T1000 (cell line): ENCODE results near the gene CADM4.
A peak's percentile ranks its signal among the peaks of the same experiment; 100 is the strongest.
"Not testable (repeated sequence)": the region's sequence is repeated elsewhere in the genome, so short reads cannot be mapped to it uniquely, and the experiment has no call there.

Source experiments
- DNase-seq: peaks from one replicate; lab custom pipeline; 2025; ENCODE audit warnings: mixed read lengths; lab: John Stamatoyannopoulos, UW

The CADM4 gene

DNA sequence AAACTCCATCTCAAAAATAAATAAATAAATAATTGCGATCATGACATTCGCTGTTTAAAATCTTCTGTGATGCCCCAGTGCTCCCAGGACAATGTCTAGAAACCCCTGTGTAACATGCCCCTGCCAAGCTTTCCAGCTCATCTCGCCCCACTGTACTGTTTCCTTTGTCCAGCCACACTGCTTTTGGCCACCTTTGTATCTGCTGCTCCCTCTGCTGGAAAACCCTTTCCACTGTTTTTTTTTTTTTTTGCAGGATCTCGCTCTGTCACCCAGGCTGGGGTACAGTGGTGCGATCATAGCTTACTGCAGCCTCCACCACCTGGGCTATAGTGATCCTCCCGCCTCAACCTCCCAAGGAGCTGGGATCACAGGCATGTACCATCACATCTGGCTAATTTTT, 22.8 kb upstream of the CADM4 start:
- no peak for DNase-seq

DNA sequence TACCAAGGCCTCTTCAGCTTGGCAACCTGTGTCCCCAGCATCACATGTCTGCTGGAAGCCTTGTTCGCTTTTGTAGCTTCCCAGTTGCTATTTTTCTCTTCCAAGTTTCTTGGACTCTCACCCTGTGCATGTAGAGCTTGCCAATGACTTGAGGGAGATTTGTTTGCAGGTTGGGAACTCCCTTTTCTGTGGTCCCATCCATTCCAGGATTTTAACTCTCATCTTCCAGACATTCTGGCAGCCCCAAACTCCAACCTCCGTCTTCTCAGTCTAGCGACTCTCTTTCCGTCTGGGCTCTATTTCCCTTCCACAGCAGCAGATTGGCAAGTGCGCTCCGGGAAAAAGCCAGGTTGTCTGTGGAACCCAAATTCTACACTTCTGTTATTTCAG, 21.3 kb upstream of the CADM4 start:
- no peak for DNase-seq

DNA sequence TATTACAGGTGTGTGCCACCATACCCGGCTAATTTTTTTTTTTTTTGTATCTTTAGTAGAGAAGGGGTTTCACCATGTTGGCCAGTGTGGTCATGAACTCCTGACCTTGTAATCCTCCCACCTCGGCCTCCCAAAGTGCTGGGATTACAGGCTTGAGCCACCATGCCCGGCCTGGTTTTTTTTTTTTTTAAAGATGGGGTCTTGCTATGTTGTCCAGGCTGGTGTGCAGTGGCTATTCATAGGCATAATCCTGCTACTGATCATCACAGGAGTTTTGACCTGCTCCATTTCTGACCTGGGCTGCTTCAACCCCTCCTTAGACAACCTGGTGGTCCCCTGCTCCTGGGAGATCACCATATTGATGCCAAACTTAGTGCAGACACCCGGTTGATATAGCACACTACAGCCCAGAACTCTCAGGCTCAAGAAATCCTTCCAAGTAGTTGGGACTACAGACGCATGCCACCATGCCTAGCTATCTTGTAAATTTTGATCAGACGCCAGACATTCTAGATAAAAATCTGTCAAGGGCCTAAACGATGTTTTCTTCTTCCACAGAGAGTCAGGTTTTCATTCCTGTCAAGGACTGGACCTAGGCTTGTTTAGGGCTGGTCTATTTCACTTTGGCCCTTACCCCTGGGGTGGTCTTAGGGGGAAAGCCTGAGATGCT, 20.8 kb upstream of the CADM4 start:
- no peak for DNase-seq

DNA sequence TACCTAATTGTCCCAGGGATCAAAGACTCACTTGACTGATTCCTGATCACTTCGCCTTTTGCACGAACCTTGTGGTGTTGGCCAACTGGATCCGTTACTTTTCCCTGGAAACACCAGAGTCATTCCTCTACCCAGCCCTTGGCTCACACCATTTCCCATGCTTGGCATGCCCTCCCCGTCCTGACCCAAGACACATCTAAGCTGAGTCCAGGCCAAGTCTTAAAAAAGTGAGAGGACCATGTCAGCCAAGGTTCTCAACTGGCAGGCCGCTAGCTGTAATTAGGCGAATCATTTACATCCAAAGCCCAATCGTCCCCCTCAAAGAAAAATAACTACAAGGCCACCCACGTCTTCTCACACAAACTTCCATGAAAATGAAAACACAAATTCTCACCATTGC, 18.8 kb upstream of the CADM4 start:
- DNase-seq: no peak

DNA sequence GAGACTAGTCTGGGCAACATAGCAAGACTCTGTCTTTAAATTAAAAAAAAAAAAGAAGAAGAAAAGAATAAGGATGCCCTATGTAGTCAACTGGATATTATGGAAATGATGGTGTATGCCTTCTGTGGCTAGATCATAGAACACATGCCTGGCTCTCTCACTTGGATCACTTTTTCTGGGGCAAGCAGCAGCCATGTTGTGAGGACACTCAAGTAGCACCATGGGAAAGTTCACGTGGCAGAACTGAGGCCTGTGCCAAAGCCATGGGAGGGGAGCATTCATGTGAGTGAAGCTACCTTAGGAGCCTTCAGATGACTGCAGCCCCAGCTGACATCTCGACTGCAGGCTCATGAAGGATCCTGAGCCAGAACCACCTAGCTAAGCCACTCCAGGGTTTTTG, 18.4 kb upstream of the CADM4 start:
- no peak for DNase-seq

DNA sequence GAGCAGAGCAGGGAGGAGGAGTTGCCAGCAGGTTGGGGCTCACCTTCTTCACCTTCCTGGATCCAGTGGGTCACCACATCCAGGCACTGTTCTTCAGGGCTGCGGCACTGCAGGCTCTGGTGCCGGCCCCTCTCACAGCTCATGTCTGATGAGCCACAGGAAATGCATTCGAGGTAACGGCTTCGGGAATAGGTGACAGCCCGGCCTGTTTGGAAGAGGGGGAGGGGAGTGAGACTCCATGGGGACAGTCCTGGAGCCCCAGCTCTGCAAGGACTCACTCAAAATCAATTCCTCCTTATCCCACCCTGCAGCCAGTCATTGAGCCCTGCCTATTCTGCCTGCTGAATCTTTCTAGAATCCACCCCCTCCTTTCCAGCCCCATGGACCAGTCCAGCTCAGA, 16.8 kb upstream of the CADM4 start:
- DNase-seq: no peak

DNA sequence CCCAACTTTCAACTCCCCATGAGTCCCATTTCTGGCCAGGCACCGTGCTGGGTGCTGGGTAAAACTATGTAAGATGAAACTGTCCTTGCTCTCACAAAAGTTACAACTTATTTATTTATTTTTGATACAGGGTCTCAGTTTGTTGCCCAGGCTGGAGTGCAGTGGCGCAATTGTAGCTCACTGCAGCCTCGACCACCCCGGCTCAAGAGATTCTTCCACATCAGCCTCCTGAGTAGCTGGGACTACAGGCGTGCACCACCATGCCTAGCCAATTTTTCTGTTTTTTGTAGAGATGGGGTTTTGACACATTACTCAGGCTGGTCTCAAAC, 12.9 kb upstream of the CADM4 start:
- DNase-seq: no peak

DNA sequence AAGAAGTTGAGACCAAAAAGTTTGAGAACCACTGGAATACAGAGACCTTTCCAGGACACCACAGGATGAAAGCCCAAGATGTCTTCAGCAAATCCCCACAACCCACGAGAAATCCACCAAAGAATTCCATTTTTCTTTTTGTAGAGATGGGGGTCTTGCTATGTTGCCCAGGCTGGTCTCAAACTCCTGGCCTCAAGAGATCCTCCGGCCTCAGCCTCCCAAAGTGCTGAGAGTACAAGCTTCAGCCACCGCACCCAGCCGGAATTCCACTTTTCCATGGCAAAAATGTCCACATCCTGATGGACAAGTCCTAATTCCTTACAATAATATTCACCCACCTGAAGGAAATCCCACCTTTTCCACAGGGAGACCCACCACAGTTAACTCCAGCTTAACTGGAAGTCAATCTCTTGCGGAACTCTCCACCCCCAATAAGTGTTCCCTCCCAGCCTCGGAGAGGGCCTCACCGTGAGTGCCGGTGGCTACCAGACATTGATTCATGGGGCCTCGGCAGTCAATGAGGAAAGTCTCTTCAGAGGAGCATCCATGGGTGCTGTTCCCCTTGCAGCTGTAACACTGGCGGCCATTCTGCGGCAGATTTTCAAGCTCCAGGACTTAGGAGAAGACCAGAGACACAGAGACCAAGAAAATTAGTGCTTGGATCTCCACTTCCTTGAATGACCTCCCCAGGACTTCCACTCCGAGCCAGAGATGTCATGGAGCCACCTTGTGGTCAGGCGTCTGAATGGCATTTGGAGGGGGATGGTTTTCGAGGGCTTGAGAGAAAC, 12.3 kb upstream of the CADM4 start:
- peak; percentile 9 for DNase-seq

DNA sequence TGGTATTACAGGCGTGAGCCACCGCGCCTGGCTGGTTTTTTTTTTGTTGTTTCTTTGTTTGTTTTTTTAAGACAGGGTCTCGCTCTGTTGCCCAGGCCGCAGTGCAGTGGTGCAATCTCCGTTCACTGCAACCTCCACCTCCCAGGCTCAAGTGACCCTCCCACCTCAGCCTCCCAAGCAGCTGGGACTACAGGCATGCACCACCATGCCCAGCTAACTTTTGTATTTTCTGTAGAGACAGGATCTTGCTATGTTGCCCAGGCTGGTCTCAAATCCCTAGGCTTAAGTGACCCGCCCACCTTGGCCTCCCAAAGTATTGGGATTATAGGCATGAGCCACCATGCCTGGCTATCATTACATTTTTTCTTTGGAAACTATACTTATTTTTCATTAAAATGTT, 10.6 kb upstream of the CADM4 start:
- DNase-seq: not testable (repeated sequence)

DNA sequence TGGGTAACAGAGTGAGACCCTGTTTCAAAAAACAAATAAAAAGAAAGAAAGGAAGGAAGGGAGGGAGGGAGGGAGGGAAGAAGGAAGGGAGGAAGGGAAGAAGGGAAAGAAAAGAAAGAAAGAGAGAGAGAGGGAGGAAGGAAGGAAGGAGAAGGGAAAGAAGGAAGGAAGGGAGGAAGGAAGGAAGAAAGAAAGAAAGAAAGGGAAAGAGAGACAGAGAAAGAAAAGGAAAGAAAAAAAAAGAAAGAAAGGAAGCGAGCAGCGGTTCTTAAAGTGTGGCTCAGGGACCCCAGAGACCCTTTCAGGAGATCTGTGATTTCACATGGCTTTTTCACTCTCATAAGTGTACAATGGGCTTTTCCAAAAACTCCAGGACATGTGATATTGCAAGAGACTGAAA, 9.9 kb upstream of the CADM4 start:
- DNase-seq: no peak

DNA sequence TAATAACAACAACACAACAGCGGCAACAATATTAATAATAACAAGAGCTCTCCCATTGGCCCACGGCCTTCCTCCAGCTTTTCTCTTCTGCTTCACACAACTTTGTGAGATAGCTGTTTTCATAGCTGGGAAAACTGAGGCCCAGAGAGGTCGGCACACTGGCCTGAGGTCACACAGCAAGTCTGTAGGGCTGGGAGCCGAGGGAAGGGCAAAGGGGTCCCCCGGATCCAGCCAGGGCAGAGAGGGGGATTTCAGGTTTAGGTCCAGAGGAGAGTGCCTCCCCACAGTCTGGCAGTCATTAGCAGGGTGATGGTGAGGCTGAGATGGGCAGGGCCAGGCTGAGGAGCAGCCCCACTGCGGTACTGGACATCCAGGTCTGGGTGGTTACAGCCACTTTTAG, 9.0 kb upstream of the CADM4 start:
- no peak for DNase-seq

DNA sequence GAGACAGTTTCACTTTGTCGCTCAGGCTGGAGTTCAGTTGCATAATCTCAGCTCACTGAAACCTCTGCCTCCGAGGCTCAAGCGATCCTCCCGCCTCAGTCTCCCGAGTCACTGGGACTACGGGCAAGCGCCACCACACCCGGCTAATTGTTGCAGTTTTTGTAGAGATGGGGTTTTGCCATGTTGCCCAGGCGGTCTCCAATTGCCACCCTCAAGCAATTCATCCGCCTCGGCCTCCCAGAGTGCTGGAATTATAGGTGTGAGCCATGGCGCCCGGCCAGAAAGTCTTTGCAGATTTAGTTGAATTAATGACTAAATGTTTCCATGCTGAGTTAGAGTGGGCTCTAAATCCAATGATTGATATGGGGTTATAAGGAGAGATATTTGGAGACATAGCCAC, 4.5 kb upstream of the CADM4 start:
- no peak for DNase-seq

DNA sequence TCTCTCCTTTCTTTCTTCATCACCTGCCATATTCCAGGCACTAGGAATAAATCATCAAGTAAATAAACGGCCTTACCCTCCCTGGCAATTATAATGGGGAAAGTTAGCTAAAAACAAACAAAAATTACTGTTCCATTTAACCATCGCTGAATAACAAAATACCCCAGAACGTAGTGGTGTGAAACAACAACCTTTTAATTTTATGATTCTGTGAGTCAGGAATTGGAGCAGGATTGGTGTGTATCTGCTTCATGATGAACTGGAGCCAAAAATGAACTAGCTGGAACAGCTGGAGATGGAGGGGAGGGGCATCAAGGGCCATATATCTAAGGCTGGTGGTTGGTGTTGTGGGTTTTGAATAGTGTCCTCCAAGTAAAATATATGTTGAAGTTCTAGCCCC, 3.7 kb upstream of the CADM4 start:
- no peak for DNase-seq

DNA sequence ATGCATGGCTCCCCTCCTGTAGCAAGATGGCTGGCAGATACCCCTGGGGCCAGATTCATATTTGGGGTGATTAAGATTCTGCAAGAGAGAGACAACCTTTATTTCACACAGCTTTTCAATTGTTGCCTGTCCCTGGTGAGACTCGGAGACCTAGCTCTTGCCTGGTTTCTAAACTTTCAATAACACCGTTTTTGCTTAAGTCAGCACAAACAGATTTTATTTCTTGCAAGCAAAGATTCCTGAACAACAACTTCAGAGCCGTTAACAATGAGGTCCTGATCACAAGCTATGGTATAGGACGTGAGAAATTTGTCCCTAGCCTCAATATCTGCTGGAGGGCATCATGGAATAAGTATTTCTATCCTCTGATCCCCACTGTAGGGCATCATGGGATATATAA, 2.9 kb upstream of the CADM4 start:
- DNase-seq: no peak

DNA sequence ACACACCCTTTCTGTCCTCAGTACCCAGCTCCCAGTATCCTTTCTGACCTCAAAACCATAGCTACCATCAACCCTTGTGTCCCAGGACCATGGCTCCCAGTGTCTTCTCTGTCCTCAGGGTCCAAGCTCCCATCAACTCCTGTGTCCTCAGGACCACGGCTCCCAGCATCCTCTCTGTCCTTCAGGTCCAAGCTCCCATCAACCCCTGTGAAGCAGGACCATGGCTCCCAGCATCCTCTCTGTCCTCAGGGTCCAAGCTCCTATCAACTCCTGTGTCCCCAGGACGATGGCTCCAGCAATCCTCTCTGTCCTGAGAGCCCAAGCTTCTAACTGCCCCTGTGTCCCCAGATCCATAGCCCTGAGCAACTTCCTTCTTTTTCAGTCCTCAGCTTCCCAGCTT, 1.7 kb upstream of the CADM4 start:
- DNase-seq: no peak

DNA sequence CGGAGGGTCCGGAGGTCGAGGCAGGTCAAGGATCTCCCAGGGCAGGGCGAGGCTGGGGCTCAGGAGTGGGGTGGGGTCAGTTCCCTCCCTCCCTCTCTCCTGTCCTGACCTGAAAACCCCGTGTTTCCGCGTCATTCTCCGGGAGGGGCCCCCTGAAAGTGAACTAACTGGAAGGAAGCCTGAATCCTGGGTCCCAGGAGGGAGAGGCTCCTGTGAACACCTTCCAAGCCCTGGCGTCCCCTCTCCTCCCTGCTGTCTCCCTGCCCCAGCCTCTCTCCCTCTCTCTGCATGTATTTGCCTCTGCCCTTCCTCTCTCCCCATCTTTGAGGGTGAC, 741 bp upstream of the CADM4 start:
- DNase-seq: no peak

DNA sequence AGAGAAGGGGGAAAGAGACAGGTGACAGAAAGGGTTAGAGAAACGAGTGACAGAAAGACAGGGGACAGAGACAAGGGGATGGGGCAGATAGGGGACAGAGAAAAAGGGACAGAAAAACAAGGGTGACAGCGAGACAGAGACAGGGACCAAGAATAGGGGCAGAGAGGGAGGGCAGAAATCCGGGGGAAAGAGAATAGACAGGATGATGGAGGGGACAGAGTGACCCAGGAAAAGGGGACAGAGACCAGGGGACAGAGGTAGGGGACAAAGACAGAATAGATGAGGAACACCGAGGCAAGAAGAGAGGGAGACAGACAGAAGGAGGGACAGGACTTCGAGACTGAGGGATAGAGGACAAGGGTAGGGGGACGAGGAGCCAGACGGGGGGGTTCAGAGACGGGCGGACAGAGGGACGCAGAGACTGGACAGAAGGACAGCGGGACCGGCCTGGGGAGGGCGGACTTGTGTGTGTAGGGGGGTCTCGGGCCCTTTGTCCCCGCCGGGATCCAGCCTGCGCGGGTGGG, 593 bp downstream of the CADM4 start:
- no peak for DNase-seq

DNA sequence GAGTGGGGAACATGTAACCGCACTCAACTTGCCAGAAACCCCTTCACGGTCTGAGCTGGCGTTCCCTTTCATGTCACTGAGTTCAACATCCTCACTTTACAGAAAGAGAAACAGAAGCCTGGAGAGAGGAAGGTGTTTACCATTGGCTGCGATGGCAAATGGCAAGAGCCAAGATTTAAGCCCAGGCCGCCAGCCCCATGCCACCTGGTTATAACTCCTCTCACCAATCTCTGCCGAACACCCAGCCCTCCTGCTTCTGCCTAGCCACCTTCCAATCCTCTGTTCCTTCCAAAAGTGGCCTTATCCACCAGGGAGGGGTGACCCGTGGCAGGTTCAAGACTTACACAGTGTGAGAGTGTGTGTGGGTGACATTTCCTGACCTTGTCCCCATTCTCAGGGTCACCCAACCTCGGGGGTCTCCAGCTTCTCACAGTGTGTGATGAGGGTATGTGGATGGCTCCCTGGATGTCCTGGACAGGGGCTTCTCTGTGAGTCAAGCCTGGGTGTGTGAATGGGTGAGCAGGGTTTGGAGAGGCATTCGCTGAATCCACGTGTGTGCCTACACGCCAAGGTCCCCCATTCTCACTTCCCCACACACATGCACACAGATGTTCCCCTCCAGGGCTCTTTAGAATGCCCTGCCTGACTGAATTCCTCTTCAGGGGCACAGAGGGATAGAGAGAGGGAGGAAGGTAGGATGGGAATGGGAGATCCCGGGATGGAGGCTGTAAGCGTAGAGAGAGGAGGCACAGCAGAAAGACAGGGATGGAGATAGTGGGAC, 1.2 kb downstream of the CADM4 start:
- DNase-seq: no peak

DNA sequence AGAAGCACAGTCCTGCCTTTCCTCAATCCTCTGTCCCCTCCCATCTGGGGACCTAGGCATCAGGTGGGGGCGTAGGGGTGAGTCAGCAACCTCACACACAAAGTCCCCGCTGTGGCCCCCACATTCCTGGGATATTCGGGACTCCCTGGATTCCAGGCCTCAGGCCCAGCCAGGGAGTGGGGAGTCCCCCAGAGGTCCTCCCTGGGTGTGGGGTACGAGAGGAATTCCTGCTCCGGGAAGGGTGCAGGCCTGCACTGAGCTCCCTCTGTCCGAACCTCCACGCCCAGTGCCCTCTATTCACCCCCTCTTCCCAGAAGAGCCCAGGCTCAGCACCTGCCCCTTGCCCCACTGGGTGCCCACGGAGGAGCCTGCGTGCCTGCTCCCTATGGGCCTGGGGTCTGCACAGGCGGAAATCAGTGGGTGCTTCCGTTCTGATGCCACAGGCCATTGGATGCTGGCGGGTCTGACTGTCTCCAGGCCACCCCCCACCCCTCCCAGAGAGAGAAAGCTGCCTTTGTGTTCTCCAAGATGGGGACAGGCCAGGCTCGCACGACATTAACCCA, 3.4 kb downstream of the CADM4 start:
- DNase-seq: no peak

DNA sequence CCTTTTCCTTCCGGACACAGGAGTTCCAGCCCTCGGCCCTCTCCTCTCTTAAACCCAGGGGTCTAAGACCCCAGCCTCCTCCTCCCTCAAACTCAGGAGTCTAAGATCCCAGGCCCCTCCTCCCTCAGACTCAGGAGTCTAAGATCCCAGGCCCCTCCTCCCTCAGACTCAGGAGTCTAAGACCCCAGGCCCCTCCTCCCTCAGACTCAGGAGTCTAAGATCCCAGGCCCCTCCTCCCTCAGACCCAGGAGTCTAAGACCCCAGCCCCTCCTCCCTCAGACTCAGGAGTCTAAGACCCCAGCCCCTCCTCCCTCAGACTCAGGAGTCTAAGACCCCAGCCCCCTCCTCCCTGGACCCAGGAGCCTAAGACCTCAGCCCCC, 4.1 kb downstream of the CADM4 start:
- not testable (repeated sequence) for DNase-seq

DNA sequence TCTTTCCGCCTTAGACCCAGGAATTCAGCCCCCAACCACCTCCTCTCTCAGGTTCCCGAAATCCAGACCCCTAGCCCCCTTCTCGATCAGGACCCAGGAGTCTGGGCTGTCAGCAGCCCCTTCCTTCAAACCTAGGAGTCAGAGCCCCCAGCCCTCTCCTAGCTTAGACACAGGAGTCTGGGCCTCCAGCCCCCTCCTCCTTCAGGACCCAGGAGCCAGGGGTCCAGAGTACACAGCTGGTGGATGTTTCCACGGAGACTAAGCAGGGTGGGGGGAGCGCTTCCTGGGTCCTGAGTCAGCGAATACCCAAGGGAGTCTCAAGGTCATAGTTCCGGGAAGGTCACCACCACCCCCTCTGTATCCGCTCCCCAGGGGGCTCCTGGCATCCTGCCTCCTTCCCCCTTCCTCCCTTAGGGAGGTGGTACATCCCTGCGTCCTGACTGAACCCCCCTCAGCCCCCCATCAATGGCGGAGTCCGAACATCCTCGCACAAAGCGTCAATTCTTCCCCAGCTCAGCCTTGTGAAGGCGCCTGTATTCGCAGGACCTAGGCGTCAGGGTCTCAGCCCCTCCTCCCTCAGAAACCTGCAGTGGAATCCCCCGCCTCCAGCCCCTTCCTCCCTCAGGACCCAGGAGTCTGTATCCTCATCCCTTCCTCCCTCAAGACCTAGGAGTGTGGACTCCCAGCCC, 4.6 kb downstream of the CADM4 start:
- DNase-seq: no peak

DNA sequence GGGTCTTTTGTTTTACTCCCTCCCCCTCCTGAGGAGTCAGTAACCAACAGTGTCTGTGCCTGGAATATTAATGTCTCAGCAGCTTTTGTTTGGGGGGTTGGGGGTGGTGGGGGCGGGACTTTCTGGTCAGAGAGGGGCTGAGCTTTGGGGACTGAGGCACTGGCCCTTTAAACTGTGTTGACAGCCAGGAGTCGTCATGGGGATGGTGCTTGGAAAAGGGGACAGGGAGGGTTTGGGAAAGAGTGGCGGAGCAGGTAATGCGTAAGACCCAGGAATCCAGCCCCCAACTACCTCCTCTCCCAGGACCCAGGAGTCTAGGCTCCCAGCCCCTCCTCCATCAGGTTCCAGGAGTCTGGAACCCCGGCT, 5.2 kb downstream of the CADM4 start:
- no peak for DNase-seq
